ENCODE measurements around the gene LRRN1.

LRRN1 gene

GRCh38 chr3:3778216-3778615 is 21.0 kb upstream of the LRRN1 start:
- Histone ChIP-seq H3K4me1 (ENCODE audit: insufficient read depth, low read length, poor library complexity, severe bottlenecking) (no peaks in the 10 kb centered on the region), H3F3A (ENCODE audit: low read depth) (no peaks in the 10 kb centered on the region), H2AFZ (ENCODE audit: low read length) (no peak overlapping the region), H3K27me3 (ENCODE audit: insufficient read depth, low read length, poor library complexity, severe bottlenecking) (no peaks in the 10 kb centered on the region), H4K20me1 (ENCODE audit: insufficient read depth, low read length, poor library complexity, severe bottlenecking) (no peaks in the 10 kb centered on the region), H3K9me3 (ENCODE audit: insufficient read depth, low read depth, low read length) (peaks cover 6% of the 10 kb centered on the region; the same call in 1 of the 2 replicates), H3K79me2 (ENCODE audit: insufficient read depth, low read length) (no peaks in the 10 kb centered on the region), H3K9ac (ENCODE audit: low read depth, low read length, poor library complexity, severe bottlenecking) (no peak overlapping the region), H3K36me3 (ENCODE audit: insufficient read depth, low read length) (no peaks in the 10 kb centered on the region), H3K9me2 (replicated peaks; ENCODE audit: low read depth, low read length) (no peaks in the 10 kb centered on the region), H3K4me3 (ENCODE audit: low read length, poor library complexity, severe bottlenecking) (no peak overlapping the region), H3K4me2 (ENCODE audit: low read depth, low read length, poor library complexity, severe bottlenecking) (no peak overlapping the region)
- no peak for TF ChIP-seq EZH2phosphoT487 (IDR thresholded peaks at IDR 0.05; ENCODE audit: borderline replicate concordance)
- TF ChIP-seq, protein P1, sequence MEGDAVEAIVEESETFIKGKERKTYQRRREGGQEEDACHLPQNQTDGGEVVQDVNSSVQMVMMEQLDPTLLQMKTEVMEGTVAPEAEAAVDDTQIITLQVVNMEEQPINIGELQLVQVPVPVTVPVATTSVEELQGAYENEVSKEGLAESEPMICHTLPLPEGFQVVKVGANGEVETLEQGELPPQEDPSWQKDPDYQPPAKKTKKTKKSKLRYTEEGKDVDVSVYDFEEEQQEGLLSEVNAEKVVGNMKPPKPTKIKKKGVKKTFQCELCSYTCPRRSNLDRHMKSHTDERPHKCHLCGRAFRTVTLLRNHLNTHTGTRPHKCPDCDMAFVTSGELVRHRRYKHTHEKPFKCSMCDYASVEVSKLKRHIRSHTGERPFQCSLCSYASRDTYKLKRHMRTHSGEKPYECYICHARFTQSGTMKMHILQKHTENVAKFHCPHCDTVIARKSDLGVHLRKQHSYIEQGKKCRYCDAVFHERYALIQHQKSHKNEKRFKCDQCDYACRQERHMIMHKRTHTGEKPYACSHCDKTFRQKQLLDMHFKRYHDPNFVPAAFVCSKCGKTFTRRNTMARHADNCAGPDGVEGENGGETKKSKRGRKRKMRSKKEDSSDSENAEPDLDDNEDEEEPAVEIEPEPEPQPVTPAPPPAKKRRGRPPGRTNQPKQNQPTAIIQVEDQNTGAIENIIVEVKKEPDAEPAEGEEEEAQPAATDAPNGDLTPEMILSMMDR (conservative IDR thresholded peaks at IDR 0.05; ENCODE audit: low read length) = no peak

DNA sequence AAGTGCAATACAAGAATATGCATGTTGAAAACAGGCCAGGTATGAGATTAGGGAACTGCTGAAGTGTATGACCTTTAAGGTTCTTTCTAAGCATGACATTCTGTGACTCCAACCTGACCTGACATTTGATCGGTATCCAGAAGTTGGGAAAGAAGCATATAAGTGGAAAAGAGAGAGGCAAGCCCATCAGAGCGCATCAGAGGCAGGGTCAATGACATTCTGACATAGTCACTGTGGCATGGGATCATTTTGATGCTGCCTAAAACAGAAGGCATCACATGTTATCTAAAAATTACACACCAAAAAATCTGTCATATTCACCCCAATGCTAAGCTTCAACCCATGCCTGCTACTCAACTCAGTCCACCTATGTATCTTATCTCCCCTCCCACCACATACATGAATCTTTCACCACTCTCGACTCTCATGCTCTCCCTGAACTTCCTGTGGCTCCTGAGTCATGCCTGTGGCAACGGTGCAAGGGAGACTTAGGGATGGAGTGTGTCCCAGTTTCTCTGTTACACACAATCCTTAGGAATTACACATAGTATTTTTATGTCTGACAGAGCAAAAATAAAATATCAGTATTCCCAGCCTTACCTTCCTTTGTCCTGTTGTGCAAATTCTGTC is 20.5 kb upstream of the LRRN1 start:
- Histone ChIP-seq H3K4me3 (ENCODE audit: low read length, poor library complexity, severe bottlenecking) (no peak overlapping the region), H2AFZ (ENCODE audit: low read length) (no peak overlapping the region), H3F3A (ENCODE audit: low read depth) (no peaks in the 10 kb centered on the region), H4K20me1 (ENCODE audit: insufficient read depth, low read length, poor library complexity, severe bottlenecking) (no peaks in the 10 kb centered on the region), H3K9me3 (ENCODE audit: insufficient read depth, low read depth, low read length) (peaks cover 6% of the 10 kb centered on the region; the same call in 1 of the 2 replicates), H3K9me2 (replicated peaks; ENCODE audit: low read depth, low read length) (no peaks in the 10 kb centered on the region), H3K36me3 (ENCODE audit: insufficient read depth, low read length) (no peaks in the 10 kb centered on the region), H3K9ac (ENCODE audit: low read depth, low read length, poor library complexity, severe bottlenecking) (no peak overlapping the region), H3K4me1 (ENCODE audit: insufficient read depth, low read length, poor library complexity, severe bottlenecking) (no peaks in the 10 kb centered on the region), H3K4me2 (ENCODE audit: low read depth, low read length, poor library complexity, severe bottlenecking) (no peak overlapping the region), H3K79me2 (ENCODE audit: insufficient read depth, low read length) (no peaks in the 10 kb centered on the region), H3K27me3 (ENCODE audit: insufficient read depth, low read length, poor library complexity, severe bottlenecking) (no peaks in the 10 kb centered on the region)
- no peak for TF ChIP-seq EZH2phosphoT487 (IDR thresholded peaks at IDR 0.05; ENCODE audit: borderline replicate concordance)
- TF ChIP-seq, protein P1 (conservative IDR thresholded peaks at IDR 0.05; ENCODE audit: low read length) = no peak

GRCh38 chr3:3782457-3782856 is 16.8 kb upstream of the LRRN1 start:
- TF ChIP-seq EZH2phosphoT487 (IDR thresholded peaks at IDR 0.05; ENCODE audit: borderline replicate concordance) = no peak
- TF ChIP-seq, protein P1 (conservative IDR thresholded peaks at IDR 0.05; ENCODE audit: low read length) = no peak
- Histone ChIP-seq H3K27me3 (ENCODE audit: insufficient read depth, low read length, poor library complexity, severe bottlenecking) (no peaks in the 10 kb centered on the region), H3K9ac (ENCODE audit: low read depth, low read length, poor library complexity, severe bottlenecking) (no peak overlapping the region), H3K4me2 (ENCODE audit: low read depth, low read length, poor library complexity, severe bottlenecking) (no peak overlapping the region), H3K4me3 (ENCODE audit: low read length, poor library complexity, severe bottlenecking) (no peak overlapping the region), H3K4me1 (ENCODE audit: insufficient read depth, low read length, poor library complexity, severe bottlenecking) (no peaks in the 10 kb centered on the region), H3K9me2 (replicated peaks; ENCODE audit: low read depth, low read length) (no peaks in the 10 kb centered on the region), H3K36me3 (ENCODE audit: insufficient read depth, low read length) (no peaks in the 10 kb centered on the region), H4K20me1 (ENCODE audit: insufficient read depth, low read length, poor library complexity, severe bottlenecking) (no peaks in the 10 kb centered on the region), H2AFZ (ENCODE audit: low read length) (no peak overlapping the region), H3K79me2 (ENCODE audit: insufficient read depth, low read length) (no peaks in the 10 kb centered on the region), H3K9me3 (ENCODE audit: insufficient read depth, low read depth, low read length) (no peaks in the 10 kb centered on the region; the same call in 1 of the 2 replicates), H3F3A (ENCODE audit: low read depth) (no peaks in the 10 kb centered on the region)

Data from Loucy (cell line).